Naive thymus-derived CD4-positive, alpha-beta T cell (primary cell): ENCODE results near the gene SAFB. TPM values are rescaled to one million over a fixed set of nuclear protein-coding genes. Genes with fewer than 3 reads are reported as not detected.

ENCODE experiments used
- ATAC-seq: fragments of 150-1000 bp; cut with Tn5 transposase; 2 replicates; pipeline ENCODE4 v1.10.0; 2021; ENCODE audit warnings: mild to moderate bottlenecking, moderate library complexity
- CTCF ChIA-PET: fragments of 350-600 bp; sonication (Branson Sonifier 250); formaldehyde crosslinking; loops from one replicate; lab custom pipeline; 2021; ENCODE audit warnings: antibody characterized with exemption; lab: Charles Lee
- POLR2A ChIA-PET: fragments of 350-600 bp; sonication (Branson Sonifier 250); formaldehyde crosslinking; loops from one replicate; lab custom pipeline; 2021; ENCODE audit warnings: antibody characterized with exemption, inconsistent platforms; lab: Charles Lee
- DNase-seq, 9 donors: peaks; one replicate each; pipeline versions ENCODE4 v3.0.0 to v3.0.0-alpha.2; 2020 to 2022; ENCODE audit warnings: mixed read lengths in 1 of 9
- H3K27ac ChIP-seq: one replicate; pipeline ENCODE4 v1.7.0; 2013; ENCODE audit warnings: mild to moderate bottlenecking, low read depth, low read length, moderate library complexity
- H3K27me3 ChIP-seq, 2 donors: one replicate each; pipeline ENCODE4 v1.7.0; 2013; ENCODE audit warnings: low read length in 2 of 2, mild to moderate bottlenecking in 2 of 2, moderate library complexity in 2 of 2; ENCODE audit not compliant: control insufficient read depth in 2 of 2, insufficient read depth in 2 of 2
- H3K36me3 ChIP-seq, 3 experiments: 1 replicate in 2 of 3; 2 replicates in 1 of 3; pipeline ENCODE4 v1.7.0; 2013; ENCODE audit warnings: low read length in 3 of 3, mild to moderate bottlenecking in 3 of 3, moderate library complexity in 1 of 3; ENCODE audit not compliant: insufficient read depth in 3 of 3, control insufficient read depth in 2 of 3
- H3K4me1 ChIP-seq, 2 donors: one replicate each; pipeline ENCODE4 v1.7.0; 2013; ENCODE audit warnings: low read length in 2 of 2, mild to moderate bottlenecking in 2 of 2, moderate library complexity in 1 of 2; ENCODE audit not compliant: control insufficient read depth in 2 of 2, insufficient read depth in 2 of 2
- H3K4me3 ChIP-seq: 2 replicates; pipeline ENCODE4 v1.7.0; 2013; ENCODE audit warnings: mild to moderate bottlenecking, low read length
- H3K9me3 ChIP-seq, 3 experiments: 1 replicate in 2 of 3; 2 replicates in 1 of 3; pipeline ENCODE4 v1.7.0; 2013; ENCODE audit warnings: low read length in 3 of 3; ENCODE audit not compliant: control insufficient read depth in 2 of 3
- H3K27ac Mint-ChIP-seq, 9 donors: one replicate each; pipeline ENCODE4 v1.8.0; 2020 to 2022; ENCODE audit warnings: mixed read lengths in 9 of 9, mild to moderate bottlenecking in 8 of 9, moderate library complexity in 5 of 9, inconsistent platforms in 2 of 9
- H3K27me3 Mint-ChIP-seq, 5 donors: one replicate each; pipeline ENCODE4 v1.8.0; 2021 to 2022; ENCODE audit warnings: mixed read lengths in 5 of 5, mild to moderate bottlenecking in 1 of 5
- H3K36me3 Mint-ChIP-seq, 5 donors: one replicate each; pipeline ENCODE4 v1.8.0; 2020 to 2022; ENCODE audit warnings: mixed read lengths in 5 of 5, mild to moderate bottlenecking in 3 of 5, inconsistent platforms in 1 of 5
- H3K4me1 Mint-ChIP-seq, 7 donors: one replicate each; pipeline ENCODE4 v1.8.0; 2020 to 2022; ENCODE audit warnings: mixed read lengths in 7 of 7, mild to moderate bottlenecking in 3 of 7, inconsistent platforms in 1 of 7
- H3K4me3 Mint-ChIP-seq, 10 donors: one replicate each; pipeline ENCODE4 v1.8.0; 2020 to 2022; ENCODE audit warnings: mild to moderate bottlenecking in 10 of 10, mixed read lengths in 10 of 10, moderate library complexity in 6 of 10, inconsistent platforms in 2 of 10
- H3K9me3 Mint-ChIP-seq, 11 donors: one replicate each; pipeline ENCODE4 v1.8.0; 2020 to 2022; ENCODE audit warnings: mixed read lengths in 11 of 11, mild to moderate bottlenecking in 4 of 11, inconsistent platforms in 1 of 11, moderate library complexity in 1 of 11
- intact Hi-C, 2 donors: fragments of 100-400 bp; cut with micrococcal nuclease; formaldehyde crosslinking; loops; one replicate each; pipeline ENCODE4 v1.15.1; 2023
- polyA plus RNA-seq, 2 donors: library from polyadenylated mRNA; unstranded; fragments of 300-500 nt; fragmentation: Illumina TruSeq; gene quantifications; one replicate each; pipeline ENCODE4 v1.2.3, GENCODE V29; 2021
- total RNA-seq, 6 experiments: library from RNA in 5 of 6; stranded (reverse) in 5 of 6; gene quantifications; 1 replicate in 5 of 6; 2 replicates in 1 of 6; pipeline ENCODE4 v1.2.3 and lab custom pipeline; 2021 to 2026

SAFB gene
- total and polyA plus RNA-seq, 7 experiments from 2014 or later, result 50.3 to 203 (median 170) TPM

GRCh38 chr19:5625641-5626040, 2.8 kb downstream of the SAFB start:
- H3K27ac ChIP-seq, result peak overlapping the region; percentile 97
- no peaks in the 10 kb centered on the region for H3K9me3 ChIP-seq
- intact Hi-C loops, result no loop called here
- Mint-ChIP-seq H3K9me3 (peaks cover 0 to 6% (median 0%) of the 10 kb centered on the region in 11 donors), H3K27me3 (peaks cover 0 to 5% (median 0%) of the 10 kb centered on the region in 5 donors), H3K27ac (peak overlapping the region; percentile 3 to 100 (median 97)), H3K4me3 (peak overlapping the region; percentile 91 to 100 (median 99)), H3K4me1 (peaks cover 51 to 77% (median 69%) of the 10 kb centered on the region in 7 donors), H3K36me3 (peaks cover 15 to 38% (median 30%) of the 10 kb centered on the region in 5 donors)
- H3K36me3 ChIP-seq, result peaks cover 13 to 60% (median 27%) of the 10 kb centered on the region in 3 experiments
- DNase-seq (no peak), ATAC-seq (no peak)
- ChIA-PET CTCF (no interaction called here), POLR2A (interaction anchor here (1.1 to 2.1 kb wide), 2 partner anchors 8 to 65 kb away, joined by 3 to 8 read pairs; partner anchors contain the start of gene RPL36)
- no peaks in the 10 kb centered on the region for H3K27me3 ChIP-seq
- H3K4me1 ChIP-seq, result peaks cover 56 to 61% of the 10 kb centered on the region in 2 donors
- no peak overlapping the region for H3K4me3 ChIP-seq

GRCh38 chr19:5627395-5627904, 4.6 kb downstream of the SAFB start:
- DNase-seq, result peak in 2 of 9 donors; percentile 17 to 31

DNA sequence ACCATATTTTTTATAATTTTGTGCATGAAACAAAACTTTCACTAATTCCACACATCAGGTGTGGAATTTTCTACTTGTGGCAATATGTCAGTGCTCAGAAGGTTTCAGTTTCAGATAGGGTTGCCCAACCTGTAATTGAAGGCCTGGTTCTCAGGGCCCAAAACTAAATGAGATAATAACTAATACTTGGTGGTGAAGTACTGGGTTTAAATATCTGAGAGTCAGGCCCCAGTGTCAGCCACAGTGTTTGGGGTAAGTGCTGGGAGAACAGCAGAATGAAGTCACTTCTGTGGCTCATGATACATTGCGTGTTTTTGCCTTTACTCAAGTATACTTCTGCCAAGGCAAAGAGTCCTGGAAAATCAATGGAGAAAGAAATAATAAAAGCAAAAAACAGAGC, 5.6 kb downstream of the SAFB start:
- Mint-ChIP-seq H3K4me3 (peak overlapping the region in 7 of 10 donors; percentile 35 to 99 (median 64)), H3K36me3 (peaks cover 11 to 38% (median 31%) of the 10 kb centered on the region in 5 donors), H3K27ac (peak overlapping the region in 6 of 9 donors; percentile 1 to 71 (median 66)), H3K27me3 (no peaks in the 10 kb centered on the region), H3K9me3 (no peaks in the 10 kb centered on the region), H3K4me1 (peaks cover 64 to 88% (median 83%) of the 10 kb centered on the region in 7 donors)
- peaks cover 60 to 65% of the 10 kb centered on the region in 2 donors for H3K4me1 ChIP-seq
- CTCF ChIA-PET, result interaction anchor here (1.4 kb wide), 1 partner anchor 61 kb away, joined by 3 read pairs; the partner anchor contains the start of gene RPL36
- ATAC-seq, result no peak
- POLR2A ChIA-PET, result no interaction called here
- intact Hi-C loops, result no loop called here
- no peak overlapping the region for H3K4me3 ChIP-seq
- no peak for DNase-seq
- H3K27me3 ChIP-seq, result no peaks in the 10 kb centered on the region
- no peaks in the 10 kb centered on the region for H3K9me3 ChIP-seq
- peaks cover 17 to 45% (median 27%) of the 10 kb centered on the region in 3 experiments for H3K36me3 ChIP-seq
- no peak overlapping the region for H3K27ac ChIP-seq

More at GRCh38 chr19:5627395-5627904, 4.6 kb downstream of the SAFB start:
- Histone ChIP-seq H3K36me3 (peaks cover 13 to 46% (median 27%) of the 10 kb centered on the region in 3 experiments), H3K27ac (no peak overlapping the region), H3K4me3 (no peak overlapping the region), H3K4me1 (peaks cover 59 to 60% of the 10 kb centered on the region in 2 donors), H3K9me3 (no peaks in the 10 kb centered on the region), H3K27me3 (no peaks in the 10 kb centered on the region)
- Mint-ChIP-seq H3K36me3 (peaks cover 15 to 38% (median 34%) of the 10 kb centered on the region in 5 donors), H3K4me1 (peaks cover 57 to 85% (median 79%) of the 10 kb centered on the region in 7 donors), H3K9me3 (peaks cover 0 to 6% (median 0%) of the 10 kb centered on the region in 11 donors), H3K4me3 (peak overlapping the region; percentile 13 to 100 (median 70)), H3K27ac (peak overlapping the region; percentile 5 to 90 (median 77)), H3K27me3 (peaks cover 0 to 5% (median 0%) of the 10 kb centered on the region in 5 donors)
- ChIA-PET POLR2A (interaction anchor here (0.6 to 1.1 kb wide), 4 partner anchors 16 to 62 kb away, joined by 3 read pairs; partner anchors contain the start of gene RPL36), CTCF (no interaction called here)
- peak; percentile 17 for ATAC-seq
- intact Hi-C loops, result no loop called here

GRCh38 chr19:5628919-5629481, 6.1 kb downstream of the SAFB start:
- POLR2A ChIA-PET, result no interaction called here
- Mint-ChIP-seq H3K9me3 (no peaks in the 10 kb centered on the region), H3K4me3 (peak overlapping the region; percentile 9 to 99 (median 56)), H3K4me1 (peaks cover 64 to 92% (median 87%) of the 10 kb centered on the region in 7 donors), H3K27ac (peak overlapping the region in 8 of 9 donors; percentile 1 to 79 (median 51)), H3K27me3 (no peaks in the 10 kb centered on the region), H3K36me3 (peaks cover 11 to 38% (median 29%) of the 10 kb centered on the region in 5 donors)
- Histone ChIP-seq H3K4me1 (peaks cover 60 to 65% of the 10 kb centered on the region in 2 donors), H3K36me3 (peaks cover 17 to 40% (median 27%) of the 10 kb centered on the region in 3 experiments), H3K27me3 (no peaks in the 10 kb centered on the region), H3K27ac (peak overlapping the region; percentile 41), H3K4me3 (no peak overlapping the region), H3K9me3 (no peaks in the 10 kb centered on the region)
- CTCF ChIA-PET, result interaction anchor here (1.4 kb wide), 1 partner anchor 61 kb away, joined by 3 read pairs; the partner anchor contains the start of gene RPL36
- DNase-seq (no peak), ATAC-seq (no peak)
- intact Hi-C loops, result no loop called here

- CTCF ChIA-PET, result no interaction called here
- POLR2A ChIA-PET, result interaction anchor here (1.2 kb wide), 1 partner anchor 9 kb away, joined by 5 read pairs; the partner anchor contains the start of genes SAFB and SAFB2
- Histone ChIP-seq H3K9me3 (no peaks in the 10 kb centered on the region), H3K27ac (no peak overlapping the region), H3K36me3 (peaks cover 9 to 32% (median 18%) of the 10 kb centered on the region in 3 experiments), H3K4me1 (peaks cover 34 to 41% of the 10 kb centered on the region in 2 donors), H3K27me3 (no peaks in the 10 kb centered on the region), H3K4me3 (no peak overlapping the region)
- Mint-ChIP-seq H3K27me3 (no peaks in the 10 kb centered on the region), H3K4me3 (peak overlapping the region in 7 of 10 donors; percentile 15 to 66 (median 61)), H3K4me1 (peaks cover 52 to 93% (median 79%) of the 10 kb centered on the region in 7 donors), H3K36me3 (peaks cover 5 to 21% (median 15%) of the 10 kb centered on the region in 5 donors), H3K9me3 (no peaks in the 10 kb centered on the region), H3K27ac (peak overlapping the region in 6 of 9 donors; percentile 3 to 52 (median 32))
- no peak for ATAC-seq
- no peak for DNase-seq
- intact Hi-C loops, result no loop called here
Measured at GRCh38 chr19:5631567-5632240, 8.8 kb downstream of the SAFB start.

- peaks cover 33 to 36% of the 10 kb centered on the region in 2 donors for H3K4me1 ChIP-seq
- CTCF ChIA-PET, result no interaction called here
- H3K27me3 Mint-ChIP-seq, result no peaks in the 10 kb centered on the region
- DNase-seq (no peak), ATAC-seq (no peak)
- H3K9me3 Mint-ChIP-seq, result no peaks in the 10 kb centered on the region
- H3K27ac ChIP-seq, result no peak overlapping the region
- H3K27ac Mint-ChIP-seq, result peak overlapping the region in 1 of 9 donors; percentile 52
- intact Hi-C loops, result no loop called here
- POLR2A ChIA-PET, result no interaction called here
- H3K4me3 ChIP-seq, result no peak overlapping the region
- peaks cover 50 to 90% (median 77%) of the 10 kb centered on the region in 7 donors for H3K4me1 Mint-ChIP-seq
- no peaks in the 10 kb centered on the region for H3K27me3 ChIP-seq
- H3K4me3 Mint-ChIP-seq, result peak overlapping the region in 8 of 10 donors; percentile 2 to 66 (median 54)
- no peaks in the 10 kb centered on the region for H3K9me3 ChIP-seq
- H3K36me3 Mint-ChIP-seq, result peaks cover 5 to 21% (median 15%) of the 10 kb centered on the region in 5 donors
- H3K36me3 ChIP-seq, result peaks cover 7 to 27% (median 13%) of the 10 kb centered on the region in 3 experiments
Measured at GRCh38 chr19:5632241-5632612, 9.3 kb downstream of the SAFB start.
